GM12892 (cell line): ENCODE data around the gene GULP1.
A peak's percentile ranks its signal among the peaks of the same experiment; 100 is the strongest.
"Not testable (repeated sequence)": the region's sequence is repeated elsewhere in the genome, so short reads cannot be mapped to it uniquely, and the experiment has no call there.

Source experiments
- DNase-seq: peaks from one replicate; pipeline ENCODE4 v3.0.0; 2011; ENCODE audit not compliant: insufficient read length
- FAIRE-seq: peaks from 2 replicates; lab custom pipeline; 2011; peaks lifted over from hg19 to GRCh38; lab: Jason Lieb, UNC
- POLR2A ChIP-seq: IDR thresholded peaks from 2 replicates; pipeline ENCODE4 v1.6.1; 2011; ENCODE audit warnings: low read depth, low read length, control low read depth
- POLR2AphosphoS5 ChIP-seq: IDR thresholded peaks from 2 replicates; pipeline ENCODE4 v1.6.1; 2011; ENCODE audit warnings: low read depth, low read length, control low read depth
- TAF1 ChIP-seq: IDR thresholded peaks from 2 replicates; pipeline ENCODE4 v1.6.1; 2011; ENCODE audit warnings: low read depth, mild to moderate bottlenecking, control low read depth, low read length, borderline replicate concordance

The GULP1 gene

DNA sequence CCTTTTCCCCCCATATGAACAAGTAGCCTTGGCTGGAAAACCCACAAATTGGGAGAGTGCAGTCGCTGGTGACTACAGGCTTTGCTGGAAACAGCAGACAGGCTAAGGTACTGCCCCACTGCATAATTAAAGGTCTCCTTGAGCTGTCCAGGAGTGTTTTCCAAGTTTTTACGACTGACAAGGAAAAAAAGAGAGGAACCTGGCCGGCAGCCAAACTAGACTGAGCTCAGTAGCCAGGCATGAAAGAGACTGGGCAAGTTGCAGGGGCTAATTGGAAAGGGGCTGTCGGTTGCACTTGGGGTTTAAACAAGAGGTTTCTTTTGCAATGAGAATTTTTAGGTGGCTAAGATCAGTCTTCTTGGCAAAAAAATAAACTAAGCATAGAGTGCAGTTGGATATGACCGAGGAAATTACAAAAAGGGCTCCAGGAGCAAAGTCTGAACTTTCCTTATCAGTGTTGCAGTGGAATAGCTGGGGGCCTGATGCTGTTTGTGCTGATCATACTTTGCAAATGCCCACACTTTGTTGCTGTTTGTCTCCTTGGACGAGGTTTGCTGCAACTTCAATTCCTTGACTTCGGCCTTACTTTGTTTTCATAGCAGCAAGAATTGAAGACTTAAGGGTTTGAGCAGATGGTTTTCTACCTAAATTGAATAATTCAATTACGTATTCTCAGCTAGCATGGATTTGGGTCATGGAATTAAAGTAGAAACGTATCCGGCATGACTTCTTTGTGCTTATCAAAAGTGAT is 2.1 kb downstream of the GULP1 start:
- TF ChIP-seq POLR2A: no peak
- TF ChIP-seq TAF1: no peak
- no peak for TF ChIP-seq POLR2AphosphoS5
- DNase-seq (no peak), FAIRE-seq (no peak)

- no peak for FAIRE-seq
- TF ChIP-seq TAF1 (no peak), POLR2AphosphoS5 (no peak), POLR2A (no peak)
- DNase-seq: no peak
Measured at GRCh38 chr2:188294352-188294926, 2.8 kb downstream of the GULP1 start.

- DNase-seq (no peak), FAIRE-seq (no peak)
- TF ChIP-seq POLR2A (no peak), POLR2AphosphoS5 (no peak), TAF1 (no peak)
Measured at GRCh38 chr2:188295067-188295685, 3.5 kb downstream of the GULP1 start.

GRCh38 chr2:188297978-188298377 is 6.3 kb downstream of the GULP1 start:
- TF ChIP-seq POLR2A (no peak), TAF1 (no peak), POLR2AphosphoS5 (no peak)
- DNase-seq (no peak), FAIRE-seq (no peak)

DNA sequence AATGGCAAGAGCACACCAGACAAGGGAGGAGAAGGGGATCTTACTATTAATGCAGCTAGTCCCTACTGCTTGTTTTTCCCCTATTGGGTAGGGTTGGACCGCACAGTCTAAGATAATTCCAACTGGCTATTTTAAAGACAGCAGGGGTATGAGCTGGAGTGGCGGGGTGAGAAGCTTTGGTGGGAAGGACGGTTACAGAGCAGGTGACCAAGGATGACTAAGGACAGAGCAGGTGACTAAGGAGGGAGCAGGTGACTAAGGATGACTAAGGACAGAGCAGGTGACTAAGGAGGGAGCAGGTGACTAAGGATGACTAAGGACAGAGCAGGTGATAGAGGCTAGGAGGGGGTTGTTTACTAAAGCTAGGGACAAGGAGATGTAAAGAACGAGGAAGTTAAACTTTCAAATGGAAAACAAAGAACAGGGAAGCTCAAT is 7.3 kb downstream of the GULP1 start:
- DNase-seq: not testable (repeated sequence)
- FAIRE-seq: peak; percentile 68

GRCh38 chr2:188303363-188304031 is 11.8 kb downstream of the GULP1 start:
- TF ChIP-seq TAF1 (no peak), POLR2A (no peak), POLR2AphosphoS5 (no peak)
- DNase-seq (no peak), FAIRE-seq (no peak)

GRCh38 chr2:188305271-188305670 is 13.6 kb downstream of the GULP1 start:
- no peak for FAIRE-seq
- DNase-seq: no peak
- TF ChIP-seq POLR2AphosphoS5: no peak
- no peak for TF ChIP-seq POLR2A
- TF ChIP-seq TAF1: no peak

GRCh38 chr2:188306271-188306670 is 14.6 kb downstream of the GULP1 start:
- DNase-seq: no peak
- TF ChIP-seq POLR2A: no peak
- TF ChIP-seq POLR2AphosphoS5: no peak
- TF ChIP-seq TAF1: no peak
- no peak for FAIRE-seq

GRCh38 chr2:188307850-188308283 is 16.2 kb downstream of the GULP1 start:
- no peak for FAIRE-seq
- no peak for TF ChIP-seq POLR2AphosphoS5
- no peak for TF ChIP-seq TAF1
- TF ChIP-seq POLR2A: no peak

DNA sequence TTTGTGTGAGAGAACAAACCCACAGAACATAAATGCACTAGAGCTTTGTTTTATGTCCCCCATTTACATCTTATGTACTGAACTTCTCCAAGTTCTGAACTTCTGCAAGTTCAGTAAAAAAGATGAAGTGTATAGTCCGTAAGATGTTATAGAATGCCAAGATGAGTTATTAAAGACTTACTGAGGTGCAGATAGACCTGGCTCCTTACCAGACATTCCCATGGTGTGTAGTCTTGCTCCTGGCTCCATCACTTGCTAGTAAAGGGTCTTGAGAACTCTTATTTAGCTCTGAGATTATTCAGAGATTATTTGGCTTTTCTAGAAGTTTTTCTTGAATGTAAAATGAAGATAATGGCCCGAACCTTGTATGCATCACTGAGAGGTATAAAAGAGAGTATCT is 16.8 kb downstream of the GULP1 start:
- DNase-seq: no peak
- TF ChIP-seq TAF1 (no peak), POLR2AphosphoS5 (no peak), POLR2A (no peak)
- no peak for FAIRE-seq

More at GRCh38 chr2:188307850-188308283, 16.2 kb downstream of the GULP1 start:
- DNase-seq: no peak

- DNase-seq: no peak
Measured at GRCh38 chr2:188309364-188309763, 17.7 kb downstream of the GULP1 start.

More at GRCh38 chr2:188309364-188309763, 17.7 kb downstream of the GULP1 start:
- FAIRE-seq: no peak
- TF ChIP-seq POLR2AphosphoS5: no peak
